ENCODE measurements around the gene PPP1R12C. TPM values are rescaled to one million over a fixed set of nuclear protein-coding genes. Genes with fewer than 3 reads are reported as not detected.

Gene PPP1R12C
- total RNA-seq (10 to 100 TPM; 20.5 to 35.3 (median 24.8) TPM), polyA plus RNA-seq (10 to 100 TPM; 28.5 to 59.1 (median 44.4) TPM)
- long read RNA-seq, donor 1, partial matches to known transcripts: 5 of 7 reads
- long read RNA-seq, donor 1, other reads (novel, unspliced or antisense): 1 of 7 reads
- long read RNA-seq, donor 2, partial matches to known transcripts: 23 of 42 reads
- long read RNA-seq, donor 2, other reads (novel, unspliced or antisense): 15 of 42 reads

GRCh38 chr19:55116859-55117662, at the start of gene PPP1R12C:
TSS of gene PPP1R12C (minus strand) at chr19:55117637. CDS start at chr19:55117543, 94 bp downstream.
- H3K4me3 ChIP-seq: peak within 1 kb of the TSS; percentile 89
- H3K9me3 ChIP-seq: no peaks in the 10 kb centered on the region
- no peak for TF ChIP-seq CTCF (IDR thresholded peaks at IDR 0.05)
- peaks cover 0 to 3% of the 10 kb centered on the region in 2 donors for H3K36me3 ChIP-seq (ENCODE audit: insufficient read depth in 1 of 2, low read depth in 1 of 2)
- ATAC-seq (peak in 2 of 4 donors; percentile 0), DNase-seq (peak; percentile 52 to 68)
- intact Hi-C loops (cut with DNase I): no loop called here
- H3K27me3 ChIP-seq (ENCODE audit: insufficient read depth in 3 of 3, low read length in 2 of 3): no peaks in the 10 kb centered on the region
- peaks cover 15% of the 10 kb centered on the region for H3K4me1 ChIP-seq
- peak within 1 kb of the TSS; percentile 83 for H3K27ac ChIP-seq
- WGBS, 3 donors: 1% methylated on average over 27 to 97 of the region's 97 CpGs

DNA sequence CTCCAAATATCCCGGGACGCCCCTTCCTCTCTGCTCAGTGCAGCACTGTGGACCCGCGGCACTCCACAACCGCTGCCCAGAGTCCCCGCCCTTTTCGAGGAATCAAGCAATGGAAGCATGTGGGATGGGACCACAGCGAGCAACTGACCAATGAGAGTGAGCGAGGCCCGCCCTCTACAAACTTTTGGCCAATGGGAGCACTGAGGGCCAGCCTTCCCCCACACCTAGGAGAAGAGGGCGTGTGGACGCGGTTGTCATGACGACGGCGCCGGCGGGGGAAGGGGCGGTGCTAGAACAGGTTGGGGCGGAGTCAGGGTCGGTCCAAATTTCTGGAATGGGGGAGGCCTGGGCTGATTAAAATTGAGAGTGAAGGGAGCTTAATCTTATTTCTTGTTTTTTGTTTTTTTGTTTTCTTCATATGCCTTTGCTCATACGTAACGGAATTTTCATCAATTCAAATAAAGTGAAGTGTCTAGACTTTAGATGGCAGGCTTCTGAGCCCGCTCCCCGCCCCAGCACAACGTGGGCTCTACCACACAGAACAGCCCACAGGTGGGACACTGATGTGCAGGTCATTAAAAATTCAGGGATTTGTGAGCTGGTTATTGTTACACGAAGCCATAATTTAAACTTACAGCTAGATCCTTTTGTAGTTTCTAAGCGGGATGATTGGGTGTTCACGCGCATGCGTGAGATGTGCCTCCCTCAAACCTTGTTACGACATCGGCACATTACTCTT, 49.3 kb upstream of the PPP1R12C start, which contains the start of gene DNAAF3:
Gene DNAAF3 (minus strand): TSS at position 84 of the 739 bp plus-strand sequence. CDS start 200 bp downstream, outside the sequence.
- WGBS, 3 donors: 1 to 2% (median 2%) methylated on average over 33 of the region's 33 CpGs
- Histone ChIP-seq H3K4me1 (peaks cover 8% of the 10 kb centered on the region), H3K9me3 (no peaks in the 10 kb centered on the region), H3K27ac (no peak within 1 kb of the TSS), H3K4me3 (peak within 1 kb of the TSS; percentile 62), H3K27me3 (ENCODE audit: insufficient read depth in 3 of 3, low read length in 2 of 3) (peaks cover 0 to 60% (median 5%) of the 10 kb centered on the region in 3 donors), H3K36me3 (ENCODE audit: insufficient read depth in 1 of 2, low read depth in 1 of 2) (no peaks in the 10 kb centered on the region)
- peak; percentile 90 to 97 for DNase-seq
- intact Hi-C loops (cut with DNase I): no loop called here
- TF ChIP-seq CTCF (IDR thresholded peaks at IDR 0.05): no peak
- peak; percentile 98 to 100 (median 98) for ATAC-seq

GRCh38 chr19:55165952-55166529, 48.6 kb upstream of the PPP1R12C start:
- intact Hi-C loops (cut with DNase I): no loop called here
- Histone ChIP-seq H3K27me3 (ENCODE audit: insufficient read depth in 3 of 3, low read length in 2 of 3) (peaks cover 0 to 61% (median 4%) of the 10 kb centered on the region in 3 donors), H3K4me3 (peak overlapping the region; percentile 62), H3K4me1 (peaks cover 8% of the 10 kb centered on the region), H3K27ac (no peak overlapping the region), H3K36me3 (ENCODE audit: insufficient read depth in 1 of 2, low read depth in 1 of 2) (no peaks in the 10 kb centered on the region), H3K9me3 (no peaks in the 10 kb centered on the region)
- ATAC-seq (peak; percentile 80 to 91 (median 82)), DNase-seq (peak; percentile 64 to 81)
- peak; percentile 40 for TF ChIP-seq CTCF (IDR thresholded peaks at IDR 0.05)
- WGBS, 3 donors: 1% methylated on average over 30 to 34 of the region's 34 CpGs

DNA sequence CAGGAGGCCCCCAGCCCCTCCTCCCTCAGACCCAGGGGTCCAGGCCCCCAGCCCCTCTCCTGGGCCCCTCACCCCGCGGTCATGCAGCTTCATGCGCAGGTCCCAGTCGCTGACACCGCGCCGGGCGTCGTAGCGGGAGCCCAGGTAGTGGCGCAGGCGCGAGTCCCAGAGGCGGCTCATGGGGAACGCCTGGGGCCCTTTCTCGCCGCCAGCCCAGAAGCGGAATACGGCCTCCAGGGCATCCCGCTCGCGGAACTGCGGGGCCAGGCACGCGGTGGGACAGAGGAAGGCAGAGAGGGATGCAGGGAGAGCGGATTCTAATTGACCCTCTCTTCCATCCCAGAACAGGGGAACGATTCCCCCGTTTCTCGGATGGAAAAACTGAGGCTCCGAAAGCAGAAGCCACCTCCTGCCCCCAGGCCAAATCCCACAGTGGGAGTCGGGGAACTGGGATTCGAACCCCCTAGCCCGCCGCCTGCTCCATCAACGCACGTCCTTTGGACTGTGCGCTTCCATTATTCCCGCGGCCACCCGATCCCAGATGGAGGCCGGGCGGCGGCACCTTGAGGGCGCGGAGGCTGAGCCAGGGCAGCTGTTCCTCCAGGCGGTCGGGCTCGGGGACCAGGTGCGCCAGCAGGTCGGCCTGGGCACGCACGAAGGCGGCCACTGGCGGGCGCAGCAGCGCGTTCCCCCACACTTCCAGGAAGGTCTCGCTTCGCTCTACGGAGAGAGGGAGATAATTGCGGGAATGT, 44.3 kb upstream of the PPP1R12C start:
- H3K36me3 ChIP-seq (ENCODE audit: insufficient read depth in 1 of 2, low read depth in 1 of 2): no peaks in the 10 kb centered on the region
- DNase-seq: peak in 1 of 2 donors; percentile 50
- no peak overlapping the region for H3K4me3 ChIP-seq
- peaks cover 3% of the 10 kb centered on the region for H3K4me1 ChIP-seq
- intact Hi-C loops (cut with DNase I): loop anchor here (2.0 kb wide), 2 partner anchors 73 to 75 kb away; no protein-coding TSS in a partner anchor
- 25 to 29% (median 26%) methylated on average over 53 to 61 of the region's 61 CpGs for WGBS, 3 donors
- H3K27me3 ChIP-seq (ENCODE audit: insufficient read depth in 3 of 3, low read length in 2 of 3): peaks cover 0 to 32% (median 4%) of the 10 kb centered on the region in 3 donors
- no peaks in the 10 kb centered on the region for H3K9me3 ChIP-seq
- no peak overlapping the region for H3K27ac ChIP-seq
- ATAC-seq: no peak
- no peak for TF ChIP-seq CTCF (IDR thresholded peaks at IDR 0.05)
